GM21360 (cell line): ENCODE results near the gene CYLD.

Experiments
- ATAC-seq: cut with Tn5 transposase; IDR thresholded peaks from one replicate; pipeline ENCODE4 v1.9.1; 2021; ENCODE audit warnings: mild to moderate bottlenecking, moderate library complexity; ENCODE audit not compliant: unreplicated experiment

CYLD gene

GRCh38 chr16:50741781-50742575 is at the start of gene CYLD:
Gene CYLD (plus strand): TSS chr16:50742086. CDS start chr16:50749699, 7,613 bp downstream.
- ATAC-seq, result peak; percentile 90

DNA sequence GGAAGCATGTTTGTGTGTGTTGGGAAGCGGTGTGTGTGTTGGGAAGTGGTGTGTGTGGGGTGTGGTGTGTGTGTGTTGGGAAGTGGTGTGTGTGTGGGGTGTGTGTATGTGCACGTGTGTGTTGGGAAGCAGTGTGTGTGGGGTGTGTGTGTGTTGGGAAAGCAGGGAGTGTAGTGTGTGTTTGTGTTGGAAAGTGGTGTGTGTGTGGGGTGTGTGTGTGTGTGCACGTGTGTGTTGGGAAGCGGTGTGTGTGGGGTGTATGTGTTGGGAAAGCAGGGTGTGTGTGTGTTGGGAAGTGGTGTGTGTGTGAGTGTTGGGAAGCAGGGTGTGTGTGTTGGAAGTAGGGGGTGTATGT is 49.3 kb upstream of the CYLD start:
- ATAC-seq, result no peak

GRCh38 chr16:50692999-50693781 is 48.7 kb upstream of the CYLD start, which contains the start of gene NOD2:
Gene NOD2 (plus strand): TSS chr16:50693606. CDS start chr16:50699496, 5,890 bp downstream.
- ATAC-seq, result no peak

GRCh38 chr16:50694206-50694605 is 47.7 kb upstream of the CYLD start:
- ATAC-seq, result no peak

- ATAC-seq, result no peak
Measured at GRCh38 chr16:50695017-50696000, 46.6 kb upstream of the CYLD start.

- no peak for ATAC-seq
Measured at GRCh38 chr16:50696126-50696525, 45.8 kb upstream of the CYLD start.

- ATAC-seq, result peak; percentile 54
Measured at GRCh38 chr16:50696575-50697420, 45.1 kb upstream of the CYLD start.

DNA sequence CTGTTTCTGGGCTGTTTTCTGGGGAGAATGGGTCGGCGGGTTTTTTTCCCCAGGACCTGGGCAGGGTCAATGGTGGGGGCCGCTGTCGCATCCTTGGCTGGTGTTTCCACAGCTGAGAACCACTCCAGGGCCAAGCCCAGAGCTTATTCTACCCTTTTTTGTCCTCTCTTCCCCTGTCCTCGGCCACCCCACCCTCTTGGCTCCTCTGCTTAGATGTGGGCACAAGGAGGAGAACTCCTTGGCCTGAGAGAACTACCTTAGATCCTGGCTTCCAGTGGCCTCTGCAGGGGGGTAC is 44.5 kb upstream of the CYLD start:
- ATAC-seq, result no peak

DNA sequence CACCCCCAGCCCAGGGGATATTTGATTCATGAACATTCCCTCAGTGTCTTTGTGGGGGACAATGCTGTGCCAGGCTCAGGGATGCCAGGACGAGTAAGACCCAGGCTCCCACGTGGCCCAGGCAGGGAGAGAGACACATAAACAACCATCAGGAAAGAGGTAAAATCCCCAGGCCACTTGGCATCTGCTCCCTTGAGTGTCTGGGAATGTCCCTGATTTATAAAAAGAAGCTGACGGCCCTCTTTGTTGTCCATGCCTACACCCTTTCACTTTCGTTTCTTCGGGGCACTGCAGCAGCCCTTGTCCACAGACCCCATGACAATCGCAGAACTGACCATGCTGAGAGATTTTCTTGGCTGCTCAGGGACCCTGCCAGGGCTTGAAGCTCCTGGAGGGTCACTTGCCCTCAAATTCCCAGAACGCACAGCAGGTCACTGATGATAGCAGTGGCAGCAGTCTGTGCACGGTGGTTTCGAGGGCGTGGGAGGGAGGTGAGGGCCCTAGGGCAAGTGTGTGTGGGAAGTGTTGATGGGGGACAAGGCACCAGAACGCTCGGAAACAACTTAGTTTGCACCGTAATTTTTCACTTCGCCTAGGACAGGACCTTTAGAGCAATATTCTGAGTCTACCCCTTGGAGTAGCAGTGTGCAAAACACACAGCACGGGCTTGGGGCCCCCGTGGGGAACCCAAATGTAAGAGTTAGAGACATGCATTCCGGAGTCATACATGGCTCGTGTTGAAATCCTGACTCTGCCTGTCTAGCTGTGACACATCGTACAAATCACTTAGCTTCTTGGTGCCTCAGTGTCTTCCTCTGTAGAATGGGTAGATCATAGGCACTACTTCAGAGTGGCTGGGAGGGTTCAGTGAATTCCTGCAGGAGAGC is 43.8 kb upstream of the CYLD start:
- ATAC-seq, result peak; percentile 42

DNA sequence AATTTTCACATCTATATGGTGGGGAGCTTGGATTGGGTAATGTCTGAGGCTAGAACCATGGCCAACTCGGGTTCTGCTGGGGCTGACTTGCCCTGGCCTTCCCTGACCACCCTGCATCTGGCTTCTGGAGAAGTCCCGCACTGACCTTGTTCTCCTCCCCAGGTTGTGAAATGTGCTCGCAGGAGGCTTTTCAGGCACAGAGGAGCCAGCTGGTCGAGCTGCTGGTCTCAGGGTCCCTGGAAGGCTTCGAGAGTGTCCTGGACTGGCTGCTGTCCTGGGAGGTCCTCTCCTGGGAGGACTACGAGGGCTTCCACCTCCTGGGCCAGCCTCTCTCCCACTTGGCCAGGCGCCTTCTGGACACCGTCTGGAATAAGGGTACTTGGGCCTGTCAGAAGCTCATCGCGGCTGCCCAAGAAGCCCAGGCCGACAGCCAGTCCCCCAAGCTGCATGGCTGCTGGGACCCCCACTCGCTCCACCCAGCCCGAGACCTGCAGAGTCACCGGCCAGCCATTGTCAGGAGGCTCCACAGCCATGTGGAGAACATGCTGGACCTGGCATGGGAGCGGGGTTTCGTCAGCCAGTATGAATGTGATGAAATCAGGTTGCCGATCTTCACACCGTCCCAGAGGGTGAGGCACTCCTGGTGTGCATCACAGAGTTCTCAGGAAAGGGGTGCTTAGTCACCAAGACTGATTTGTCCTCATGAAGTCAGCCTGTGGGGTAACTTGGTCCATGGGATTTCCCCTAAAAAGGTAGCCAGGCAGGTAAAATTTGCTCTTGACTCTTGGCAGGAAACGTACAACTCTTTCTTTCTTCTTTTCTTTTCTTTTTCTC is 42.3 kb upstream of the CYLD start:
- ATAC-seq, result no peak

- no peak for ATAC-seq
Measured at GRCh38 chr16:50702725-50703124, 39.2 kb upstream of the CYLD start.

- no peak for ATAC-seq
Measured at GRCh38 chr16:50704245-50704644, 37.6 kb upstream of the CYLD start.

DNA sequence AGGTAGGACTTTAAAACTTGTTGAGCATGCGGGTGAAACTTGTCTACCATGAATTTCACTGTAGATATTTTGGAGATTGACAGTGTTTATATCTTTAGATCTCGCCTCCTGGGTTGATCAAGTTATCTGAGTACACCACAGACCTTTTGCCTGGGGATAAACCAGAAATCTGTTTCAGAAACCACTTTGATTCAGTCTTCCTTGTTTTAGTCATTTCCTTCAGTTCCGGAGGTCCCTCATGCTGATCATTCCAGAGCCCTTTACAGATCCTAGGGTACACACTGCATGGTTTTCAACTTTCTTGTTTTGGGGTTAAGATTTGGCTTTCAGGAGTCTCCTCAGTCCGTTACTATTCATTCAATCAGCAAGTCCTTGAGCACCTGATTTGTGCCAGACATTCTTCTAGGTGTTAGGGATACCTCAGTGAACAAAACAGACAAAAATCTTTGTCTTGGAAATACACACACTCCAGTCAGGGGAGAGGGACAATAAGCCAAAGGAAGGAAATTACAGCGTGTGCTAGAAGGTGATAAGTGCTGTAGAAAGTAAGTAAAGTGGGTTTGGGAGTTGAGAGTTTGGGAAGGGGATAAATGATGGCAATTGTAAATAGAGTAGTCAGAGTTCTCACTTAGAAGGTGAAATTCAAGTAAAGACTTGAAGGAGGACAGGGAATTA is 36.3 kb upstream of the CYLD start:
- no peak for ATAC-seq

DNA sequence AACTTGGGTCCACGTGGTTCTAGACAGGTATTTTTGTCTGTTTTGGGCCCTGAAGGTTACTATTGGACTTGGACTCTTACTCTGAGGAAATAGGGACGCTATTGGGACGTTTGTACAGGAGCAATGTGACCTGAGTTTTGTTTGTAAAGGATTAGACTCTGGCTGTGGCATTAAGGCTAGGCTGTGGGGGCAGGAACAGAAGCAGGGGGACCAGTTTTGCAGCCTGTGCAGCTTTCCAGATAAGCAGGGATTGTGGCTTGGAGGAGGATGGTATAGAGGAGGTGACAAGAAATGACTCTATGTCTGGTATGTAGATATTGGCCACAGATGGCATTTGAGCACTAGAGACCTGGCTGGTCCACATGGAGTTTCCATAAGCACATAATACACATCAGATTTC is 35.6 kb upstream of the CYLD start:
- no peak for ATAC-seq

DNA sequence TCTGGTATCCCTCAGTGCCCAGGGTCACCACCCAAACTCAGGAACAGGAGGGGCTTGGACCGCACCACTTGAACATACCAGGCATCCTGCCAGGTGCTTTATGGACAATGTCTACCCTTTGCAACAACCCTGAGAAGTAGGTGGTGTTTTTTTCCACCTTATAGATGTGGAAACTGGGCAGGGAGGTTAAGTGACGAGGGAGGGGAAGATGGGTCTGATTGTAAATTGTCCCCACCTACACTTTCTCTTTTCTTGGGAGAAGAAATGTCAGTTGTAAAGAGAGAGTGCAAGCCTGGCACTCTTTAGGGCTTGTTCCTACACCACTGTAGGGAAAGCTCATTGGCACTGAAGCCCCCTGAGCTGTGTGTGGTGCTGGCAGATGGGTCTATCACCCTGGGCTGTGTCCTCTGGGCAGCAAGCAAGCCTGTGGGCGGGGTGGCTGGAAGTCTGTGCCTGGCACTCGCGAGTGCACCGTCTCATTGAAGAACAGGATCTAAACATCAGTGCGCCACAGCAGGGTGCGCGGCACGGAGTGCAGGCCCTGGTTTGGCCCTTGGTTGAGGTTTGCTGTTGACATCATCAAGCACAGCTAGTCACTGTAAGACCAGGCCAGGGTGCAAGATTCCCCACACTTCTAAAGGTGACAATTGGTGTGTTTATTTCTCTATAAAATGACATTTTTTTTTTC is 33.4 kb upstream of the CYLD start:
- no peak for ATAC-seq

GRCh38 chr16:50709061-50709684 is 32.7 kb upstream of the CYLD start:
- ATAC-seq, result no peak

- no peak for ATAC-seq
Measured at GRCh38 chr16:50709980-50710379, 31.9 kb upstream of the CYLD start.
